HCT116 (cell line): Measurements from ENCODE around the gene GIGYF1. TPM values are rescaled to one million over a fixed set of nuclear protein-coding genes. Genes with fewer than 3 reads are reported as not detected.

Experiments
- ATAC-seq: fragments of 200-7000 bp; cut with Tn5 transposase; 2 replicates; pipeline ENCODE4 v1.9.1; 2020; ENCODE audit warnings: mild to moderate bottlenecking, moderate library complexity
- BruUV-seq: library from RNA; stranded (reverse); fragments of 400-500 nt; replicated peaks from 2 replicates; lab custom pipeline; 2021; lab: Mats Ljungman, UMichigan
- CTCF ChIA-PET: fragments of 300-600 bp; sonication (Branson Sonifier 250); formaldehyde crosslinking; loops from one replicate; lab custom pipeline; 2021; ENCODE audit warnings: antibody characterized with exemption; lab: Charles Lee
- POLR2A ChIA-PET: fragments of 300-600, 350-600 bp; sonication (Branson Sonifier 250); formaldehyde crosslinking; loops from one replicate; lab custom pipeline; 2021; ENCODE audit warnings: antibody characterized with exemption; lab: Charles Lee
- RAD21 ChIA-PET, 2 experiments: fragments of 300-600 bp; sonication (Branson Sonifier 250); formaldehyde crosslinking; loops; one replicate each; lab custom pipeline; 2023; ENCODE audit warnings: low total read pairs in 2 of 2; ENCODE audit not compliant: uncharacterized antibody in 2 of 2, unreplicated experiment in 2 of 2, low non-redundant PET in 1 of 2; lab: Charles Lee
- DNase-seq: peaks from one replicate; pipeline ENCODE4 v3.0.0-alpha.2; 2010; ENCODE audit warnings: low read depth, low spot score
- H2AFZ ChIP-seq: fragments of 200-600 bp; shearing (Covaris generic), sonication (generic); 2 replicates; pipeline ENCODE4 v1.6.1; 2017; ENCODE audit warnings: low read depth, mixed run types, mixed read lengths, antibody characterized with exemption, low read length; ENCODE audit not compliant: poor library complexity, severe bottlenecking
- H3K27ac ChIP-seq: 2 replicates; pipeline ENCODE4 v1.5.1; 2012; ENCODE audit warnings: low read depth, low read length
- H3K27me3 ChIP-seq: fragments of 200-600 bp; sonication (generic); 2 replicates; pipeline ENCODE4 v1.6.1; 2016; ENCODE audit warnings: mixed run types, low read length, mixed read lengths; ENCODE audit not compliant: insufficient read depth
- H3K36me3 ChIP-seq, 2 experiments: fragments of 200-500 bp in 1 of 2; fragments of 200-600 bp in 1 of 2; sonication (Bioruptor generic) in 1 of 2; sonication (generic) in 1 of 2; 2 replicates each; pipeline versions ENCODE4 v1.5.1 to v1.6.1; 2014 to 2016; ENCODE audit warnings: low read length in 2 of 2, inconsistent platforms in 1 of 2, mixed read lengths in 1 of 2, mixed run types in 1 of 2; ENCODE audit not compliant: insufficient read depth in 2 of 2, control insufficient read depth in 1 of 2
- H3K4me1 ChIP-seq, 2 experiments: fragments of 200-600 bp in 1 of 2; sonication (generic) in 1 of 2; 2 replicates each; pipeline versions ENCODE4 v1.5.1 to v1.6.1; 2012 to 2017; ENCODE audit warnings: low read length in 2 of 2, inconsistent platforms in 1 of 2, mild to moderate bottlenecking in 1 of 2, mixed read lengths in 1 of 2, mixed run types in 1 of 2, moderate library complexity in 1 of 2; ENCODE audit not compliant: insufficient read depth in 2 of 2, control insufficient read depth in 1 of 2
- H3K4me2 ChIP-seq: fragments of 200-600 bp; sonication (generic); 2 replicates; pipeline ENCODE4 v1.6.1; 2017; ENCODE audit warnings: mixed run types, low read length, mixed read lengths
- H3K4me3 ChIP-seq, 2 experiments: fragments of 200-600 bp in 1 of 2; sonication (generic) in 1 of 2; replicated peaks in 1 of 2; 2 replicates each; pipeline ENCODE4 v1.5.1; 2011 to 2016; ENCODE audit warnings: low read length in 2 of 2, control low read depth in 1 of 2, low read depth in 1 of 2, mild to moderate bottlenecking in 1 of 2, mixed read lengths in 1 of 2, mixed run types in 1 of 2
- H3K79me2 ChIP-seq: fragments of 200-600 bp; sonication (generic); 2 replicates; pipeline ENCODE4 v1.6.1; 2017; ENCODE audit warnings: mild to moderate bottlenecking, mixed run types, low read length, moderate library complexity, mixed read lengths; ENCODE audit not compliant: insufficient read depth
- H3K9ac ChIP-seq: fragments of 200-600 bp; sonication (generic); 2 replicates; pipeline ENCODE4 v1.6.1; 2016; ENCODE audit warnings: low read length, mixed read lengths
- H3K9me2 ChIP-seq: fragments of 200-600 bp; sonication (generic), shearing (Covaris generic); 2 replicates; pipeline ENCODE4 v1.6.1; 2017; ENCODE audit warnings: mixed run types, mild to moderate bottlenecking, moderate library complexity; ENCODE audit not compliant: insufficient read depth
- H3K9me3 ChIP-seq, 2 experiments: fragments of 200-500 bp in 1 of 2; fragments of 200-600 bp in 1 of 2; sonication (Bioruptor generic) in 1 of 2; sonication (generic) in 1 of 2; 2 replicates each; pipeline ENCODE4 v1.6.1; 2014 to 2017; ENCODE audit warnings: low read length in 2 of 2, mixed read lengths in 2 of 2, inconsistent platforms in 1 of 2, low read depth in 1 of 2, mild to moderate bottlenecking in 1 of 2, mixed run types in 1 of 2, moderate library complexity in 1 of 2; ENCODE audit not compliant: control insufficient read depth in 1 of 2, insufficient read depth in 1 of 2
- H4K20me1 ChIP-seq: fragments of 200-600 bp; sonication (generic), shearing (Covaris generic); 2 replicates; pipeline ENCODE4 v1.6.1; 2017; ENCODE audit warnings: mixed run types, mild to moderate bottlenecking, moderate library complexity; ENCODE audit not compliant: insufficient read depth
- CTCF ChIP-seq, 3 experiments: fragments of 200-600 bp in 1 of 3; sonication (generic) in 1 of 3; IDR thresholded peaks in 2 of 3; conservative IDR thresholded peaks in 1 of 3; 2 replicates each; pipeline ENCODE4 v1.5.1; 2012 to 2017; ENCODE audit warnings: low read depth in 2 of 3, low read length in 2 of 3, antibody characterized with exemption in 1 of 3, borderline replicate concordance in 1 of 3, control low read depth in 1 of 3, mild to moderate bottlenecking in 1 of 3, mixed read lengths in 1 of 3, mixed run types in 1 of 3, moderate library complexity in 1 of 3; ENCODE audit not compliant: insufficient read depth in 1 of 3
- FOSL1 ChIP-seq: IDR thresholded peaks from 2 replicates; pipeline ENCODE4 v1.6.1; 2012; ENCODE audit warnings: low read depth
- JUND ChIP-seq: IDR thresholded peaks from 2 replicates; pipeline ENCODE4 v1.6.1; 2012
- POLR2AphosphoS5 ChIP-seq: IDR thresholded peaks from 2 replicates; pipeline ENCODE4 v1.6.1; 2011; ENCODE audit warnings: mild to moderate bottlenecking, low read depth, low read length, moderate library complexity
- RAD21 ChIP-seq: IDR thresholded peaks from 2 replicates; pipeline ENCODE4 v1.6.1; 2012; ENCODE audit warnings: low read depth, mild to moderate bottlenecking
- YY1 ChIP-seq: IDR thresholded peaks from 2 replicates; pipeline ENCODE4 v1.6.1; 2011; ENCODE audit warnings: low read length, low read depth, moderate library complexity, mild to moderate bottlenecking; ENCODE audit not compliant: insufficient replicate concordance; ENCODE audit errors: extremely low read depth
- intact Hi-C: fragments of 100-400 bp; cut with micrococcal nuclease; formaldehyde crosslinking; loops from 2 replicates; pipeline ENCODE4 v1.10.0; 2022
- total RNA-seq: library from RNA; stranded (reverse); gene quantifications from one replicate; pipeline ENCODE4 v1.2.1, GENCODE V29; 2021; ENCODE audit not compliant: unreplicated experiment

GIGYF1 gene
- total RNA-seq, 1 experiment from 2014 or later = 59.7 TPM

GRCh38 chr7:100691676-100692577, 2.1 kb downstream of the GIGYF1 start:
- TF ChIP-seq CTCF (IDR thresholded peaks at IDR 0.05 in 2 of 3, conservative IDR thresholded peaks at IDR 0.05 in 1 of 3; ENCODE audit: borderline replicate concordance in 1 of 3, insufficient read depth in 1 of 3, low read depth in 2 of 3, low read length in 2 of 3) = peak; percentile 89 to 94 (median 91)
- 0 out of 2 replicates have a peak, but pooled peaks have one; percentile 24 for TF ChIP-seq POLR2AphosphoS5
- no peak for TF ChIP-seq JUND
- peak; percentile 87 for TF ChIP-seq RAD21
- TF ChIP-seq FOSL1 = no peak
- peak; percentile 24 for TF ChIP-seq YY1
- TF ChIP-seq, all 23 proteins: peak for 4
- H3K27me3 ChIP-seq = no peaks in the 10 kb centered on the region
- TSS peak; percentile 64 for BruUV-seq
- H3K9me3 ChIP-seq = no peaks in the 10 kb centered on the region
- peak overlapping the region; percentile 92 for H3K9ac ChIP-seq
- peak overlapping the region; percentile 87 to 89 for H3K4me3 ChIP-seq
- intact Hi-C loops = loop anchor here (2.0 to 5.0 kb wide), 2 partner anchors 60 to 223 kb away; no protein-coding TSS in a partner anchor
- peaks cover 16 to 20% of the 10 kb centered on the region in 2 experiments; a peak in 3 of 4 replicates for H3K36me3 ChIP-seq
- ChIA-PET POLR2A (interaction anchor here (1.7 kb wide), 1 partner anchor 13 kb away, joined by 4 read pairs; the partner anchor contains the start of gene POP7), RAD21 (no interaction called here), CTCF (interaction anchor here (1.3 to 5.1 kb wide), 6 partner anchors 11 to 62 kb away, joined by 3 to 25 read pairs (median 6); partner anchors contain the start of gene POP7)
- peak overlapping the region; percentile 47 for H3K27ac ChIP-seq
- no peaks in the 10 kb centered on the region for H3K9me2 ChIP-seq
- no peaks in the 10 kb centered on the region for H4K20me1 ChIP-seq
- H3K4me2 ChIP-seq = peak overlapping the region; percentile 74
- no peak for DNase-seq
- peaks cover 64% of the 10 kb centered on the region for H3K79me2 ChIP-seq
- H2AFZ ChIP-seq = no peak overlapping the region
- H3K4me1 ChIP-seq = peaks cover 18 to 33% of the 10 kb centered on the region in 2 experiments; a peak in 3 of 4 replicates
- peak; percentile 80 for ATAC-seq
